Hair follicle dermal papilla cell (primary cell): Measurements from ENCODE around the gene CKAP4. TPM values are rescaled to one million over a fixed set of nuclear protein-coding genes. Genes with fewer than 3 reads are reported as not detected.

Experiments used
- small RNA-seq: library from RNA; depleted of rRNA; stranded (forward); fragments of <200 nt; gene quantifications from one replicate; pipeline ENCODE3, GENCODE V24; 2012
- total RNA-seq: library from RNA; depleted of rRNA; stranded (reverse); fragments of >200 nt; gene quantifications from 2 replicates; pipeline ENCODE4 v1.2.3, GENCODE V29; 2012

The CKAP4 gene
- total RNA-seq: 188 and 248 TPM in 2 replicates

GRCh38 chr12:106247674-106248311 lies at the start of gene CKAP4:
CKAP4 (minus strand) TSS chr12:106248020; CDS start chr12:106247851, 169 bp downstream.

Small RNA genes within 50 kb of the gene (small RNA-seq; reads per million reads assigned to genes)
- not detected for gene RNU7-94P

Other genes starting within 250 kb of the CKAP4 start
- gene NUAK1, start 109.1 kb downstream of the CKAP4 start, total RNA-seq: 28.7 and 37.3 TPM in 2 replicates
- 71.3 and 76.3 TPM in 2 replicates for gene TCP11L2, start 54.7 kb upstream of the CKAP4 start, total RNA-seq
- gene POLR3B, start 109.7 kb upstream of the CKAP4 start, total RNA-seq: 10.2 and 10.5 TPM in 2 replicates